GM18867 (cell line): ENCODE data around the gene AKNAD1.
"Not testable (repeated sequence)": the region's sequence is repeated elsewhere in the genome, so short reads cannot be mapped to it uniquely, and the experiment has no call there.

Experiments used
- ATAC-seq: cut with Tn5 transposase; IDR thresholded peaks from one replicate; pipeline ENCODE4 v1.9.1; 2021; ENCODE audit warnings: mild to moderate bottlenecking, moderate library complexity; ENCODE audit not compliant: unreplicated experiment

The AKNAD1 gene

GRCh38 chr1:108856994-108857393 is at the start of gene AKNAD1:
TSS of gene AKNAD1 (minus strand) at chr1:108857094. CDS start at chr1:108852664, 4,430 bp downstream.
- ATAC-seq, result no peak

GRCh38 chr1:108901106-108901505 is 44.2 kb upstream of the AKNAD1 start:
- no peak for ATAC-seq

DNA sequence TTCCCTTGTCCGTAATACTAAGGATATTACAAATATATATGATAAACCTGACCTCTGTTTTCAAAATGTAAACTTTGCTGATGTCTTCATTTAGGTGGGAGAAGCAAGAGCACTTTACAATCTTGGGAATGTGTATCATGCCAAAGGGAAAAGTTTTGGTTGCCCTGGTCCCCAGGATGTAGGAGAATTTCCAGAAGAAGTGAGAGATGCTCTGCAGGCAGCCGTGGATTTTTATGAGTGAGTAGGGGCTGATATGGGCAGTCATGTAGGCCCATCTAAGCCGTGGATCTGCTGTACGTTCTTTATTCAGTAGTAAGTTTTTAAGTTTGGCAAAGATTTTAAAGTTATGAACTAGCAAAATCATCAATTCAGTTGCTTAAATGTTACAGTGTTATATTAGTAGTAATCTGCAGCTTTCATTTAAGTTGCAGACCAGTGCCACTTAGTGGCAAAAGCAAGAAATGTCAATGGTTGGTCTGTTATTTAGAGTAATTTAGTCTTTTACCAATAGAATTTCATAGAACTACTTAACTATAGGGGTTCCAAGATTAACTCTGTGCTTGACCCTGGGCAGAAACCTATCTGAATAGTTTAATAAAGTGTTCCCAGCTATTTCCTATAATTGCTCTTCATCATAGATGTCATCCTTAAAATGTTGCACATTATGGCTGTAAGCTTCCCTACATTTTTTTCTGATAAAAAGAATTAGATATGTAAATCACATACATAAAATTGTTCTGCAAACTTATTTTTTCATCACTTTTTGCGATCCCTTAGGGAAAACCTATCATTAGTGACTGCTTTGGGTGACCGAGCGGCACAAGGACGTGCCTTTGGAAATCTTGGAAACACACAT is 41.2 kb upstream of the AKNAD1 start:
- peak; percentile 64 for ATAC-seq

GRCh38 chr1:108896146-108897145 is 39.6 kb upstream of the AKNAD1 start:
- no peak for ATAC-seq

GRCh38 chr1:108893141-108893530 is 36.2 kb upstream of the AKNAD1 start:
- no peak for ATAC-seq

DNA sequence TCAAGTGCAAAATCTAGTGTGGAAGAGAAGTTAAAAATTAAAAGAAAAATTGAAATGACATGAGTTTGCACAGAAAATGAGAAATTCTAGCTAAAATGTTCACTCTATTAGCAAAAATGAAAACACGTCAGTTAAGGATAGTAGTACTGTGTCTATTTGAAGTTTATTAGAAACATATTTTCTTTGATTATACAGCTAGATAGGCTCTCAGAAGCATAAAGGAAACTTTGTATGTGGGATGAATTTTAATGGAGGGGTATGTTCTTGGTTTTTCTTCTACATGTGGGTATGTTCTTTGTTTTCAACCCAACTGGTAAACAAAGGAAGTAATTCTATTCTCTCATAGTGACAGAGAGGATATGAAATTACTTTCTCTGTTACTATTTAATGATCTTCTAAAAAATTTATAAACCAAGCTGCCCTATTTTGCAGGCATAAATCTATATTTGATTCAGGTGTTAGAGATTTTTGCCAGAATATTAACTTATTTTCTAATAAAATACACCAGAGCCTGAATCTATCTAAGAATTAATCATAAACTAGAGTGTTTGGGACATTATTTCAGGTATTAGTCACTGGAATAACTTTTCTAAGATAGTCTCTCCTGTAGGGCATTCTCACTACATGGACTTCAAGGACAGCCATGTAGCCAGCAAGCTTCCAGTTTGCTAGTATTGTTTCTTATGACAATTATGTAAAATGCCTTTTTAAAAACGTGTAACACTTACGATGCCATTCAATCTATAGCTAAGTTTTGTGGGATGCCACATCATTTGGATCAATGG is 35.7 kb upstream of the AKNAD1 start:
- no peak for ATAC-seq

GRCh38 chr1:108889706-108890384 is 33.0 kb upstream of the AKNAD1 start:
- ATAC-seq, result no peak

- ATAC-seq, result not testable (repeated sequence)
Observed at GRCh38 chr1:108889006-108889645, 32.2 kb upstream of the AKNAD1 start.

DNA sequence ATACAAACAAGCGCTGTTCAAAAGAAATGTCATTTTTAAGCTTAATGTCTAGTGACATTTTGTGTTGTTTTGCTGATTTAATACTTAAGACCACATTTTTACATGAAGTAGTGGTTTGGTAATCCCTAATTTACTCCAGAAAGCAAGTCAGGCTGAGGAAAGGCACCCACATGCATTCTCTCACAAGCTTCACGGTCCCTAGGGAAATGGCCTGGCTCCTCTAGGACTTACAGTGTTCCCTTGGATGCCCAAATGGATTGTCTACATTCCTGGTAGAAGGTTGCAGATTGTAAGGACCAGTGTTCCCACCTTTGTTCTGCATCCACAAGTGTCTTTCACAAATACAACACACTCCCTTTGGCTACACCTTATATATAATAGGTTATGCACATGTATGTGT is 29.4 kb upstream of the AKNAD1 start:
- no peak for ATAC-seq

GRCh38 chr1:108884968-108885367 is 28.1 kb upstream of the AKNAD1 start:
- no peak for ATAC-seq

DNA sequence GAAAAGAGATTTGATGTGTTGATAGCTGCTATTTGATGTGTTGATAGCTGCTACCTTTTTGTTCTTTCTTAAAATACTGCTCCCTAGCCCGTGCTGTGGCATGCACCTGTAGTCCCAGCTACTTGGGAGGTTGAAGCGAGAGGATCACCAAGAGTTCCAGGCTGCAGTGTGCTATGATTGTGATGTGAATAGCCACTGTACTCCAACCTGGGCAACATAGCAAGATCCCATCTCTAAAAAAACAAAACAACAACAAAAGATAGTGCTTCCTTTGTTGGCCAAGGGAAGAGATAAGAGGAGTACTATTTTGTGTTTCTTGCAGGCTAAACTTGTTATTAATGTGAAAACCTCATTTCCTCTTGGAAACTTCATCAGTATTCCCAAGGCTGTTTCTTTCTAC is 25.9 kb upstream of the AKNAD1 start:
- no peak for ATAC-seq

- no peak for ATAC-seq
Observed at GRCh38 chr1:108881369-108881768, 24.5 kb upstream of the AKNAD1 start.

DNA sequence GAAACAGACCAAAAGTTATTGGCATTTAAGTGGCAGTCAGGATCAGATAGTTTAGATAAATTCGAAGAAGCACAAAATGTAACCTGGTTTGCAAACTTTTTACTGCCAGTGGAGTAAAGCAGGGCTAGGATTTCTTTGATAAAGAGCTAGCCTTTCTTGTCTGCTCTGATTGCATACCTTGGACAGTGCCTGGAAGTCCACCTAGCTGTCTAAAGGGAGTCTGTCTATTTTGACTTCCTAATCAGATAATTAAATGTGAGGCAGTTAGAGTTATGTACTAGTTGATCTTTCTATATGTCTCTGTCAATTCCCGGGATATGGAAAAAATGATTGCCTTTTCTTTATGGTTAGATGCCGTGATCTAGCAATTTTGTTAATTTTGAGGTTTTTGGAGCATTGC is 24.0 kb upstream of the AKNAD1 start:
- ATAC-seq, result no peak

- no peak for ATAC-seq
Observed at GRCh38 chr1:108878678-108879077, 21.8 kb upstream of the AKNAD1 start.

DNA sequence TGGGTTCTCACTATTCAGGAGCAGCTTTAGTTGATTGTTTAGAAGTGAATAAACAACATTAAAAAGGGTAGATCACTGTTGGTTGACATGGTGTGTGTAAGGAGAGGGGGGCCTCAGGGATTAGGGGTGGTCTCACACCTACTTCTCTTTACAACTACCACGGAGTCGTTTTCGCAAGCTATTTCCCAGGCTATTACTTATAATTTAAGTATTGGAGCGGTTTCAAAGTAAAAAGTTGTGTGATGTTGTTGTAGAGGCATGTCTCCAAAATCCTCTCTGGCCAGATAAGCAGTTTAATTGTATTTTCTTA is 21.2 kb upstream of the AKNAD1 start:
- no peak for ATAC-seq

DNA sequence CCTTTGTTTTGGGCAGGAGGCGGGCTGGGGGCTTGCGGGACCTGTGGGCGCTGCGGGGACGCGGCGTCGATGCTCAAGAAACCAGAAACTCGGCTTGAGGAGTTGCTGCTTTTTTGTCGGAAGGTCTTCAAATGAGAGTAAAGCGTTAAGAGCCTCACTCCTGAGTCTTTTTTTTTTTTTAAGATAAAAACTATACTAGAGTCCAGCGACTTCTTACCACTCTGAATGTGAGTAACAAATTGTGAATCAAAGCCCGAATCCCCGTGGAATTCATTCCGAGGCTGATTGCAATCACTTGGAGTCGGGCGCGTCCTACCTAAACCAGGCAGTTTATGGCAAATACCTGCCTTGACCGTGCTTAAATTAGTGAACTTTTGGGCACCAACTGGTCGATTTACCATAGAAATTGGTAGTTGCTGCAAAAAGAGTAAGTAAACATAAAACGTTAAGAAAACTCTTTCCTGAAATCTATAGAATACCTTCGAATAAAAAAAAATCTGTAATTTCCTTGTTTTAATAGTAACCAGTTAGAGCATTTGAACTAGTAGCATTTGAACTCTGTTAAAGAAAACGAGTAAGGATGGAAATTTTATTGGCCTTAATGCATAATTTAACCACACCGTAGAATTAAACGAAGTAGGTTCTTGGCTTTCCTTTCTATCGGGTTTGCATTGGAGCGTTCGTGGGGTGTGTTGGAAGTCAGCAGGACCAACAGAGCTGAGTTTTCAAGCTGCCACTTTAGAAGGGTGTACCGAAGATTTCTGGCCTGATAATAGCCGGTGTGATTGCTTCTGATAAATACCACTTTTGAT is 20.7 kb upstream of the AKNAD1 start:
- ATAC-seq, result no peak

GRCh38 chr1:108871050-108871724 is 14.3 kb upstream of the AKNAD1 start:
- ATAC-seq, result no peak

DNA sequence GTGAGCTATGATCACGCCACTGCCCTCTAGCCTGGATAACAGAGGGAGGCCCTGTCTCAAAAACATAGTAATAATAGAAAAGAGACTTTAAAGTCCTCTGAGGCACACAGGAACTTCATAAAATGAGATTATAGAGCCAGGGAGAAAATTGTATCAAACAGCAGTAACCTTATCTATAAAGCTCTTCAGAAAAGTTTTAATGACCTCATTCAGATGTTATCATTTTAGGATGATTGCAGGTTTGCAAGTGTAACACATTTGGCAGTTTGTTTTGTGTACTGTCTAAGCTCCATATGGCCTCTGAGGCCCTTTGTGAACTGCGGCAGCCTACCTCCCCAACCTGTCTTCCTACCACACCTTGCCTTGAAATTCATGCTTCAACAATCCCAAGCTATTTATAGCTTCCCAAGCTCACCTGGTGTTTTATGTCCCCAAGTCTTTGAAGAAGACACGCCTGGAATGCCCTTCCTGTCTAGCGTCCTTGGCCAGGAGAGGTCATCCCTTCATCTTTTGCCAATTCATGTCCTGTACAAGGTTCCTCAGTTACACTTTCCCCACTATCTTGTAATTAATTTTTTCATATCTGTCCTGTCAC is 8.5 kb upstream of the AKNAD1 start:
- ATAC-seq, result no peak
